HL-60 (cell line): Measurements from ENCODE around the gene CACNA2D3.

Experiments used
- CTCF ChIP-seq: IDR thresholded peaks from one replicate; pipeline ENCODE4 v1.5.1; 2011; ENCODE audit warnings: low read length, control low read depth, inconsistent platforms; ENCODE audit not compliant: insufficient read depth
- GABPA ChIP-seq: IDR thresholded peaks from 2 replicates; pipeline ENCODE4 v1.6.1; 2012; ENCODE audit warnings: low read depth
- POLR2AphosphoS5 ChIP-seq: IDR thresholded peaks from 2 replicates; pipeline ENCODE4 v1.6.1; 2012; ENCODE audit warnings: low read depth

GRCh38 chr3:54916732-54917131 is 794.4 kb downstream of the CACNA2D3 start:
- TF ChIP-seq CTCF (no peak), POLR2AphosphoS5 (no peak), GABPA (no peak)
